ENCODE data around the gene SLC25A48.
A peak's percentile ranks its signal among the peaks of the same experiment; 100 is the strongest.

SLC25A48 gene

DNA sequence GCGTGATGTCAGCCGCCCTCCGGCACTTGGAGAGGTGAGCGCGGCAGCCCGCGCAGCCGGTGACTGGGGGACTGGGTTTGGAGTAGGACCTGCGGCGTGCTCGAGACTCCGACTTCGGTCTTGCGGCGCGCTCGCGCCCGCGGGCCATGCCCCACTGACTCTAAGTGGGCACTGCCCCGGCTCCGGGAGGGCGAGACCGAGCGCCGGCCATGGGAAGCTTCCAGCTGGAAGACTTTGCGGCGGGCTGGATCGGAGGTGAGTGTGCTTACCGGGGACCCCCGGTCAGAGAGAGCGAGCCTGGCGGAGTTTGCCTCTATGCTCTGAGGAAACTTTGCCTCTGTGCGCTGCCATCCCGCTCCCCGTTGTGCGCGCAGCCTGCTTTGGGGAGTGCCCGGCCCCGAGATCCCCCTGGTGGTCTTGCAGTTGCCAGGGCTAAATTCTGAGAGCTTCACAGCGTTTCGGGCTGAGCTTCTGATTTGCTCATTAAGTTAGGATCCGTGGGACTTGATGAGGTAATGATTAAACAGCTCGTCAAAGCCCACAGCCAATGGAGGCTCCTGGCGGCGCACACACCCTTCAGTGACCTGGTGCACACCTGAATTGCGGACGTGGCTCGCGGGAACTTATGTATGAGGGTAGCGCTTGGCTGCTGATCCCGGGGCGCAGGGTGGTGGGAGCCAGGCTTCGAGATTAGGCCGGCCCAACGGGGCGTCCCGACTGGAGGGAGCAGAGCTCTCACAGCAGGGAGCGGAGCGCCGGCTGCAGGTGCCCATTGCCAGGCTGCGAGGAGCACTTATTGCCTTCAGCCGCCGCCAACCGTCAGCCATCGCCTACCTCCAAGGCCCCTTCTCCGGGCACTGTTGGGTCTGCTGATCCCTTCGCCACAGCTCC lies at the start of gene SLC25A48:
Gene SLC25A48 (plus strand): TSS at position 25 of the 891 bp plus-strand sequence. CDS start 185 bp downstream, at position 210.
- peak; percentile 63 for DNase-seq

- DNase-seq: no peak
Measured at GRCh38 chr5:135800656-135801055, 33.8 kb upstream of the SLC25A48 start.

- DNase-seq: no peak
Measured at GRCh38 chr5:135810188-135810943, 24.1 kb upstream of the SLC25A48 start.

GRCh38 chr5:135811007-135811406 lies 23.5 kb upstream of the SLC25A48 start:
- DNase-seq: no peak

DNA sequence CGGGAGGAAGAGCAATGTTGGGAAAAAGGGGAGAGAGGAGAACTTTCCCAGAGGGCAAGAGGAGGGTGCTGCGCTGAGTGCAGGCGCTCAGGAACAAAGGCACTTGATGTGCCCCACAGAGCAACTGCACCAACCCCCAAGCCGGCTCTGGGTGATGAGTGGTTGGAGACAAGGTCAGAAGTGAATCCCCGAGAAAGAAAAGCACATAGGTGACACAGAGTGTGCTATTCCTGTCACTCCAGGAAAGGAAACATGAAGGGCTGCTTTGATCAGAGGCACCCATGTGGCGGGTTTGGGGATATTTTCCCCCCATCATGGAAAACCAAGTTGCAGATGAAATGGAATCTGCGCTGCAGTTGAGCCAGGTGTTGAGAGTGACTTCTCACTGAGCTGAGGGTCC lies 20.7 kb upstream of the SLC25A48 start:
- no peak for DNase-seq

- DNase-seq: no peak
Measured at GRCh38 chr5:135814316-135814715, 20.1 kb upstream of the SLC25A48 start.

DNA sequence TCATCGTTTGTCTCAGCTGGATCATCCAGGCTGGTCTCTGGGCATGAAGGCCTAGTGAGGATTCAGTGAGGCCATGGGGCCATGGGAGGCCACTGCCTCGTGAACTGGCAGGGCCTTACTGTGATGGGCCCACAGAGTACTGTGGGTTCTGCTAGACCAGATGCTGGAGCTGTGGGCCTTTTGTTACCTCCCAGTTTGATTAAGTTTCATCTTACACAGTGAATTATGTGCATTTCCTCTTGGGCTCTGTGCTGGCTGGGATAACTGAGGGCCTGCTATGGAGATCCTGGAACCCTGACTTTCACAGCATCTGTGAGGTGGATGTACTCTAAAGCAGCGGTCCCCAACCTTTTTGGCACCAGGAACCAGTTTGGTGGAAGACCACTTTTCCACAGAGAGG lies 19.7 kb upstream of the SLC25A48 start:
- DNase-seq: no peak

- DNase-seq: no peak
Measured at GRCh38 chr5:135821061-135821801, 13.2 kb upstream of the SLC25A48 start.

- no peak for DNase-seq
Measured at GRCh38 chr5:135821802-135822201, 12.7 kb upstream of the SLC25A48 start.

GRCh38 chr5:135822286-135822685 lies 12.2 kb upstream of the SLC25A48 start:
- DNase-seq: no peak

GRCh38 chr5:135822959-135823358 lies 11.5 kb upstream of the SLC25A48 start:
- no peak for DNase-seq

- DNase-seq: no peak
Measured at GRCh38 chr5:135823881-135824280, 10.6 kb upstream of the SLC25A48 start.

DNA sequence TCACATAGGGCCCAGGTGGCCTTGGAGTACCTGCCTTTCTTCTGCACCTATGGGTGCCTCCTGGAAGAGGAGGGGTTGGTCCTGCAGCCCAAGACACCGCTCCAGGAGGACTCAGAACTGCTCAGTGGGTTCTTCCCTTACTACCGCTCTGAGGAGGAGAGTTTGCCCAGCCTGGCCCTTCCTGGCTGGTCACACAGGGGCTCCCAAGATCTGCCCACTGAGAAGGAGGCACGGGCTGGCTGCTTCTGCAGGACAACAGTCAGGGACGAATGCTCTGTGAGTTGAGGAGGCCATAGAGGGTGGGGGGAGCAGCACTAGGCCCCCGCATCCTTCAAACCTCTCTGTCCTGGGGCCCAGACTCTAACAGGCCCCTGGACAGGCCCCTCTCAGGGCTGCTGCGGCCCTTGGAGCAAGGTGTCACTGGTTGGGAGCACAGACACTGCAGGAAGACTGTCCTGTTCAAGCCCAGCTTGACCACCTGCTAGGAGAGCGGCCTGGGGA lies 9.9 kb upstream of the SLC25A48 start:
- no peak for DNase-seq

DNA sequence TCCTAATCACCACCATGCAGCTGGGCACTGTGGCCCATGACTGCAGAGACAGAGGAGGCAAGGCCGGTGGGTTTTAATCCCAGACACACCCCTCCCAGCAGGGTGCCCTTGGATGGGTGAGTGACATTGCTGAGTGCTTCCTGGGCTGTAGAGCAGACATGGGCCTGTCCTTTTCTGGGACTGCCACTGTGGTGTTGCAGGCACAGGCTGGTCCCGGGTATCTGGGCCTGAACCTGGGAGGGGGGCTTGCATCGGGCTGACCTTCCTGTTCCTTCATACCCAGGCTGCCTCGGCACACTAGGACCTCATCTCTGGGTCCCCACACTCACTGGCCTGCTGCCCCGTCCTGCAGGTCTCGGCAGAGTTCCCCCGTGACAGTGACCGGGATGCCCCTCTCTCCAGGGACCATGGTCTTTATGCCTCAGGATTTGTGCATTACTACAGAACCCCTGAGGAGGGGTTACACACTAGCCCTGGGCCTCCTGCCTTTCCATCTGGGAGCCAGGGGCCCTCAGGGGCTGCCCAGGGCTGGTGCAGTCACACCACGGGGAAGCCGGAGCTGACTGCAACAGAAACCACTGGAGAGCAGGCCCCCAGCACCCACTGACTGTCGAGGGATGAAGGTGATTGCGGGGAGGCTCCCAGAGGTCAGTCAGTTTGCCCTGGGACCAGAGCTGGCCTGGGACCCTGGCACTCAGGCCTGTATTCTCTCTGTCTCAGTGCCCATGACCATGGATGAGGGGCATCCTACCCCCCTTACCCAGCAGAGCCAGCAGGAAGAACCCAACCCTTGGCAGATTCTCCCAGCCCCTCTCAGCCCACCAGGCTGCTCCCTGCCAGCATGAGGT lies 8.9 kb upstream of the SLC25A48 start:
- DNase-seq: no peak

DNA sequence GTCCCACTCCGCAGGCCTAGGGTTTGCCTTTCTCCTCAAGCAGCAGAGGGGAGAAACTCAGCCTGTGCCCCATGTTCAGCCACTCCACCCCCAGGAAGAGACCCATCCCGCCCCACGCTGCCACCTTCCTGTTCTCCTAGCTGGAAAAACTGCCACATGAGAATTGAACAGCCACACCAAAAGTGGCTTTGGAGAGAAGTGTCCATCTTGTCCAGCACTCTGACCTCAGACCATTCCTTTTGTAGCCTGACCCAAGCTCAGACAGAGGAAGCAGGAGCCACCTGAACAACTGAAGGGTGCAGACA lies 8.3 kb upstream of the SLC25A48 start:
- DNase-seq: no peak

GRCh38 chr5:135826994-135827671 lies 7.3 kb upstream of the SLC25A48 start:
- no peak for DNase-seq

GRCh38 chr5:135827965-135828781 lies 6.3 kb upstream of the SLC25A48 start:
- DNase-seq: no peak

DNA sequence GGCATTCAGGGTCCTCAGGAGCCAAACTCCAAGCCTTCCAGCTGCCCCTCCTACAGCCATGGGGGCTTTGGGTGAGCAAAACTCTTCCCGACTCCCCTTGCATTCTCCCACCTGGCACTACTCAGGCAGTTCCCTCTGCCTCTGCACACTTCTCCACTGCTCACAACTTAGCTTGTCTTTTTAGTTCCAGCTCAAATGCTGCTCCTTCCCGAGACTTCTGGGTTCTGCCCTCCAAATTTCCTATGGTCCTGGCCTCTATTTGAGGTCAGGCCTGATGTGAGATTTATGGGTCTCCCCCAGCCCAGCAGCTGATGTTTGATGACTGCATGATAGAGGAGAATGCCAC lies 5.7 kb upstream of the SLC25A48 start:
- DNase-seq: no peak

DNA sequence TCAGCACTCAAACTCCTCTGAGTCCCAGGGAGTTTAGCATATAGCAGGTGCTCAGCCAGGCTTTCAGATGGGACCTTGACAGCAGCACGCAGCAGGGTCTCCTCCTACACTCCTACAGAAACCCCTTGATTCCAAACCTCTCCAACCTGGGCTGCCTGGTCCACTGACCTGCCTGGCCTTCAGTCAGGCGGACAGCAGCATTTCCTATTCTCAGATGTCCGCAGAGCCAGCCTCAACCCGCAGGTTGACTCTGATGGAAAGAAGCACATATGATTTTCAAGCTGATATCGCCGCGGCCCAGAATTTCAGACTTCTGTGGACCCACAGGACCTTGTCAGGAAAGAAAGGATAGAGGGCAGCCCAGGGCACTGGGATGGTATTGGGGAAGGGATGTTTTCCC lies 5.3 kb upstream of the SLC25A48 start:
- no peak for DNase-seq

- DNase-seq: peak; percentile 59
Measured at GRCh38 chr5:135829681-135830383, 4.6 kb upstream of the SLC25A48 start.

- no peak for DNase-seq
Measured at GRCh38 chr5:135830384-135830700, 4.1 kb upstream of the SLC25A48 start.

Measured in activated CD4-positive, alpha-beta T cell treated with anti-CD3 and anti-CD28 coated beads, Interleukin-2, amount 50 U/mL, for 16 hours (primary cell).